Loucy (cell line): Measurements from ENCODE around the gene WNK1.

Experiments used
- H2AFZ ChIP-seq: fragments of 200-600 bp; sonication (generic); 2 replicates; pipeline ENCODE4 v1.6.0; 2016; ENCODE audit warnings: antibody characterized with exemption, mild to moderate bottlenecking, low read length, moderate library complexity
- H3F3A ChIP-seq: fragments of 200-600 bp; 2 replicates; pipeline ENCODE4 v1.6.0; 2016; ENCODE audit warnings: antibody characterized with exemption, low read depth, mild to moderate bottlenecking
- H3K27me3 ChIP-seq: fragments of 200-600 bp; sonication (generic); 2 replicates; pipeline ENCODE4 v1.6.1; 2014; ENCODE audit warnings: low read length, mild to moderate bottlenecking; ENCODE audit not compliant: insufficient read depth, poor library complexity, severe bottlenecking
- H3K36me3 ChIP-seq: fragments of 200-600 bp; sonication (generic); 2 replicates; pipeline ENCODE4 v1.6.1; 2016; ENCODE audit warnings: low read length; ENCODE audit not compliant: insufficient read depth
- H3K4me1 ChIP-seq: fragments of 200-600 bp; sonication (generic); 2 replicates; pipeline ENCODE4 v1.5.1; 2014; ENCODE audit warnings: low read length, mild to moderate bottlenecking; ENCODE audit not compliant: insufficient read depth, poor library complexity, severe bottlenecking
- H3K4me2 ChIP-seq: fragments of 200-600 bp; sonication (generic); 2 replicates; pipeline ENCODE4 v1.6.0; 2014; ENCODE audit warnings: antibody characterized with exemption, low read length, low read depth, mild to moderate bottlenecking; ENCODE audit not compliant: poor library complexity, severe bottlenecking
- H3K4me3 ChIP-seq: fragments of 200-600 bp; sonication (generic); 2 replicates; pipeline ENCODE4 v1.5.1; 2014; ENCODE audit warnings: low read length, mild to moderate bottlenecking, mixed read lengths; ENCODE audit not compliant: poor library complexity, severe bottlenecking
- H3K79me2 ChIP-seq: fragments of 200-600 bp; sonication (generic); 2 replicates; pipeline ENCODE4 v1.6.1; 2014; ENCODE audit warnings: low read length; ENCODE audit not compliant: insufficient read depth
- H3K9ac ChIP-seq: fragments of 200-600 bp; sonication (generic); 2 replicates; pipeline ENCODE4 v1.6.0; 2014; ENCODE audit warnings: mild to moderate bottlenecking, low read depth, low read length, moderate library complexity; ENCODE audit not compliant: poor library complexity, severe bottlenecking
- H3K9me2 ChIP-seq: fragments of 200-600 bp; sonication (generic); replicated peaks from 2 replicates; pipeline ENCODE4 v1.6.1; 2016; ENCODE audit warnings: low read depth, low read length, mixed read lengths
- H3K9me3 ChIP-seq: fragments of 200-600 bp; sonication (generic); 2 replicates; pipeline ENCODE4 v1.6.1; 2014; ENCODE audit warnings: mild to moderate bottlenecking, antibody characterized with exemption, low read length, low read depth; ENCODE audit not compliant: insufficient read depth
- H4K20me1 ChIP-seq: fragments of 200-600 bp; sonication (generic); 2 replicates; pipeline ENCODE4 v1.6.0; 2014; ENCODE audit warnings: antibody characterized with exemption, low read length, mild to moderate bottlenecking; ENCODE audit not compliant: insufficient read depth, poor library complexity, severe bottlenecking
- EZH2phosphoT487 ChIP-seq: fragments of 200-600 bp; IDR thresholded peaks from 2 replicates; pipeline ENCODE4 v1.6.1; 2018; ENCODE audit warnings: antibody characterized with exemption, mild to moderate bottlenecking, moderate library complexity, borderline replicate concordance
- TF ChIP-seq, protein P1 (sequence below): fragments of 200-600 bp; sonication (generic); conservative IDR thresholded peaks from 2 replicates; pipeline ENCODE4 v1.5.1; 2014; ENCODE audit warnings: mild to moderate bottlenecking, antibody characterized with exemption, low read length

The WNK1 gene

DNA sequence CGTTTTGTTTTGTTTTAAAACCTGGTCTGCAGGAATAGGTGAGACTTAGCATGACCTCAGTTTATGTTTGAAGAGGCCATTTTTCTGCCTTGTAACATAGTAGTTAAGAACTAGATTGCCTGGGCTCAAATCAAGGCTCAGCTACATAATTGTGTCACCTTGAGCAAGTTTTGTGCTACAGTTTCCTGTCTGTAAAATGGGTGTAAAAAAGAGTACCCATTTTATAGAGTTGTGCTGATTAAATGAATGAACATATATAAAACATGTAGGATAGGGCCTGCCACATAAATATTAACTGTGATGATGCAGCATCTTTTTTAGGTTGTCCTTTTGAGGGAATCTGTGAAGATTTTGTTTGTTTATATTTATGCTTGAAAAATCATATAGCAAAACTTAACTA is 7.2 kb downstream of the WNK1 start:
- peaks cover 97% of the 10 kb centered on the region for H4K20me1 ChIP-seq
- peak overlapping the region; percentile 91 for H3K4me2 ChIP-seq
- H3K79me2 ChIP-seq = peaks cover 100% of the 10 kb centered on the region
- H3K9ac ChIP-seq = no peak overlapping the region
- peaks cover 46% of the 10 kb centered on the region for H3K4me1 ChIP-seq
- peak overlapping the region; percentile 88 for H3K4me3 ChIP-seq
- no peaks in the 10 kb centered on the region for H3K9me2 ChIP-seq
- H3K9me3 ChIP-seq = no peaks in the 10 kb centered on the region
- no peak for TF ChIP-seq EZH2phosphoT487
- TF ChIP-seq, protein P1, sequence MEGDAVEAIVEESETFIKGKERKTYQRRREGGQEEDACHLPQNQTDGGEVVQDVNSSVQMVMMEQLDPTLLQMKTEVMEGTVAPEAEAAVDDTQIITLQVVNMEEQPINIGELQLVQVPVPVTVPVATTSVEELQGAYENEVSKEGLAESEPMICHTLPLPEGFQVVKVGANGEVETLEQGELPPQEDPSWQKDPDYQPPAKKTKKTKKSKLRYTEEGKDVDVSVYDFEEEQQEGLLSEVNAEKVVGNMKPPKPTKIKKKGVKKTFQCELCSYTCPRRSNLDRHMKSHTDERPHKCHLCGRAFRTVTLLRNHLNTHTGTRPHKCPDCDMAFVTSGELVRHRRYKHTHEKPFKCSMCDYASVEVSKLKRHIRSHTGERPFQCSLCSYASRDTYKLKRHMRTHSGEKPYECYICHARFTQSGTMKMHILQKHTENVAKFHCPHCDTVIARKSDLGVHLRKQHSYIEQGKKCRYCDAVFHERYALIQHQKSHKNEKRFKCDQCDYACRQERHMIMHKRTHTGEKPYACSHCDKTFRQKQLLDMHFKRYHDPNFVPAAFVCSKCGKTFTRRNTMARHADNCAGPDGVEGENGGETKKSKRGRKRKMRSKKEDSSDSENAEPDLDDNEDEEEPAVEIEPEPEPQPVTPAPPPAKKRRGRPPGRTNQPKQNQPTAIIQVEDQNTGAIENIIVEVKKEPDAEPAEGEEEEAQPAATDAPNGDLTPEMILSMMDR = no peak
- H3K27me3 ChIP-seq = no peaks in the 10 kb centered on the region
- no peaks in the 10 kb centered on the region for H3F3A ChIP-seq
- H3K36me3 ChIP-seq = peaks cover 19% of the 10 kb centered on the region; the same call in 1 of the 2 replicates
- H2AFZ ChIP-seq = no peak overlapping the region

DNA sequence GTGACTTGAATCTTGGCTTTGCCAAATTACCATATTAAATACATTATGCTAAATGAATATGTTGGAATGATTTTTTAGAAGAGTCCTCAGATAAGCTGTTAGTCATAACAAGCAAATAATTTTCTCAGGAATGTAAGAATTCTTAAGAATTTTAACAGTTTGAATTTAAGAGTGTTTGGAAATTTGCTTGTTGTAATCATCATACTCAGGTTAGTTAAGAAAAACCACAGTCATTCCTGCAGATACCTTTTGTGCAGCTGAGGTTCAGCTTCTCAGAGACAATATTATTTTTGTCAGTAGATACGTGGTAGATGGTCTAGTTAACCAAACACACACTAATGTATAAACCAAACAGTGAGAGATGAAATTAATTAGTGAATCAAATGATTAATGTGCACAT is 8.9 kb downstream of the WNK1 start:
- Histone ChIP-seq H3K9me2 (no peaks in the 10 kb centered on the region), H3K4me3 (peak overlapping the region; percentile 88), H3K9me3 (no peaks in the 10 kb centered on the region), H3K36me3 (peaks cover 19% of the 10 kb centered on the region; the same call in 1 of the 2 replicates), H2AFZ (no peak overlapping the region), H3K4me1 (peaks cover 53% of the 10 kb centered on the region), H3K4me2 (peak overlapping the region; percentile 91), H3K9ac (peak overlapping the region; percentile 26), H4K20me1 (peaks cover 97% of the 10 kb centered on the region), H3F3A (no peaks in the 10 kb centered on the region), H3K79me2 (peaks cover 100% of the 10 kb centered on the region), H3K27me3 (no peaks in the 10 kb centered on the region)
- TF ChIP-seq, protein P1 = no peak
- no peak for TF ChIP-seq EZH2phosphoT487

DNA sequence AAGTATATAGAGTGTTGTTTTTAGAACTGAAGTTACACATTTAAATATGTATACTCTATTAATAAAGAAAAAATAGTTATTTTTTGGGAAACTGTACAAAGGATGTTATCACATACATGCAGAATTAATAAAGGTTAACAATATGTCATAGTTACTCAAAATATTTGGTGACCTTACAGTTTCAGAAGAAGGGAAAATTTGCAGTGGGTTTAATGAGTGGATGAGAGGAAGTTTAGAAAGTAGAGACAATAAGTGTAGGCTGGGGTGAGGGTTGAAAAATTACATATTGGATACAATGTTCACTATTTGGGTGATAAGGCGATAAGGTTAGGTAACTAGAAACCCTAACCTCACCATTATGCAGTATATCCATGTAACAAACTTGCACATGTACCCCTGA is 13.5 kb downstream of the WNK1 start:
- Histone ChIP-seq H3K27me3 (no peaks in the 10 kb centered on the region), H4K20me1 (peaks cover 95% of the 10 kb centered on the region), H3K4me3 (no peak overlapping the region), H2AFZ (no peak overlapping the region), H3K9me2 (no peaks in the 10 kb centered on the region), H3K4me1 (peaks cover 58% of the 10 kb centered on the region), H3K36me3 (peaks cover 19% of the 10 kb centered on the region; the same call in 1 of the 2 replicates), H3K4me2 (peak overlapping the region; percentile 59), H3F3A (peaks cover 7% of the 10 kb centered on the region; the same call in 1 of the 2 replicates), H3K9ac (no peak overlapping the region), H3K9me3 (no peaks in the 10 kb centered on the region), H3K79me2 (peaks cover 99% of the 10 kb centered on the region)
- TF ChIP-seq, protein P1 = no peak
- no peak for TF ChIP-seq EZH2phosphoT487
